GM12891 (cell line): ENCODE data around the gene G3BP1.
A peak's percentile ranks its signal among the peaks of the same experiment; 100 is the strongest.

Experiments used
- DNase-seq: peaks from one replicate; pipeline ENCODE4 v3.0.0; 2011; ENCODE audit warnings: low spot score; ENCODE audit not compliant: insufficient read length
- FAIRE-seq: peaks from 2 replicates; lab custom pipeline; 2011; peaks lifted over from hg19 to GRCh38; lab: Jason Lieb, UNC
- PAX5 ChIP-seq: IDR thresholded peaks from 2 replicates; pipeline ENCODE4 v1.6.1; 2011; ENCODE audit warnings: low read length, moderate library complexity, mild to moderate bottlenecking; ENCODE audit not compliant: insufficient read depth, severe bottlenecking
- POLR2A ChIP-seq: IDR thresholded peaks from 2 replicates; pipeline ENCODE4 v1.6.1; 2011; ENCODE audit warnings: low read depth, low read length, control low read depth
- POLR2AphosphoS5 ChIP-seq: IDR thresholded peaks from 2 replicates; pipeline ENCODE4 v1.6.1; 2011; ENCODE audit warnings: low read depth, low read length, control low read depth
- POU2F2 ChIP-seq: IDR thresholded peaks from 2 replicates; pipeline ENCODE4 v1.6.1; 2011; ENCODE audit warnings: low read depth, mild to moderate bottlenecking, control low read depth, low read length, moderate library complexity
- SPI1 ChIP-seq: IDR thresholded peaks from 2 replicates; pipeline ENCODE4 v1.6.1; 2011; ENCODE audit warnings: low read depth, low read length, control low read depth
- TAF1 ChIP-seq: IDR thresholded peaks from 2 replicates; pipeline ENCODE4 v1.6.1; 2011; ENCODE audit warnings: low read depth, low read length, control low read depth

G3BP1 gene

GRCh38 chr5:151810449-151810848 is 38.7 kb downstream of the G3BP1 start:
- no peak for TF ChIP-seq POLR2AphosphoS5
- no peak for TF ChIP-seq POU2F2
- TF ChIP-seq SPI1: no peak
- TF ChIP-seq TAF1: no peak
- TF ChIP-seq POLR2A: no peak
- TF ChIP-seq PAX5: no peak
- DNase-seq: no peak
- FAIRE-seq: no peak

DNA sequence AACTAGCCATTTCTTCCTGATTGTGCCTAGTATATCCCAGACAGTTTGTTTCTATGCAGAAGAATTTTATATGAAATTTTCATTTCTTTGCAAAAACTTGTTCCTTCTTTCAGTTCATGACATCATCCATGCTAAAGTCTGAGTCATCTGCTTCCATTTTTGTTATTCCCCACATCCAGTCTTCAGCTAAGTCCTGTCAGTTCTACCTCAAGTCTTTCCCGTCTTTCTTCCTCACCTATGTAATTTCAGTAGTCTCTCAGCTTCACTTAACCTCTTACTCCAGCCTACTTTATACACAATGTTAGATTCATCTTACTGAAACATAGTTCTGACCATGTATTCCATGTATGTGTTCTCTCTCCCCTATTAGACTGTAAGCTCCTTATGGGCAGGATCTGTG is 39.1 kb downstream of the G3BP1 start:
- no peak for FAIRE-seq
- TF ChIP-seq TAF1 (no peak), SPI1 (no peak), POLR2AphosphoS5 (no peak), POU2F2 (no peak), PAX5 (no peak), POLR2A (no peak)
- DNase-seq: no peak

- FAIRE-seq: peak; percentile 28
- no peak for DNase-seq
- TF ChIP-seq POLR2AphosphoS5 (peak; percentile 18; the same call in 1 of the 2 replicates), POLR2A (peak; percentile 13; the same call in 1 of the 2 replicates), SPI1 (no peak), PAX5 (no peak), TAF1 (no peak)
These were observed 40.0 kb downstream of the G3BP1 start for GRCh38 chr5:151811593-151812321.

DNA sequence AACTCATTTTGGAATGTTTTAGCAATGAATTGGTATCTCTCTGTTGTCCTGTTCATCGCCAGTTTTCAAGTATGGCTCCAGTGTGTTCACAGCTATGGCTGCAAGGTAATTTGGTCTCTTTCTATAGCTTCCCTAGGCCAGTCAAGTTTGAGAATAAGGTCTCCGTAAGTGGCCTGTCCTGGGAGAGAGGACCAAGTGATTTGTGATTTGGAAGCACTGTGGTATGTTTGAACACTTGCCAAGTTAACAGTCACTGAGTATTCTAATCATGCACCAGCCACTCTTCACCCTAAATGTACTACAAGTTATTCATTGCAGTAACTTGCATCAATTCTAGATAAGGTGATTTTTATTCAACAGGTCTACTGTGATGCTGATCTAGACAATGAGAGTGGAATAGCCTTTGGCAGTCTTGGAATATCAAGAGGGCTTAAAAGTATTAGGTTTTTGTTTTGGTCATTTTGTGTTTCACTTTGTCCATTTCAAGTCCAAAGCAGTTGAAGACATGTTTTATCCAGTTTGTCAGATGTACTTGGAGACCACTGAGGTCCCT is 41.1 kb downstream of the G3BP1 start:
- FAIRE-seq: no peak
- TF ChIP-seq POLR2A (no peak), PAX5 (no peak), POLR2AphosphoS5 (no peak), SPI1 (no peak), TAF1 (no peak), POU2F2 (no peak)
- DNase-seq: no peak

- no peak for DNase-seq
- FAIRE-seq: no peak
- TF ChIP-seq PAX5 (no peak), POLR2A (no peak), SPI1 (no peak), POLR2AphosphoS5 (no peak), POU2F2 (no peak), TAF1 (no peak)
These were observed 43.3 kb downstream of the G3BP1 start for GRCh38 chr5:151815051-151815450.

GRCh38 chr5:151819830-151820229 is 48.1 kb downstream of the G3BP1 start:
- DNase-seq: no peak
- TF ChIP-seq TAF1: no peak
- no peak for TF ChIP-seq POLR2A
- no peak for TF ChIP-seq SPI1
- TF ChIP-seq POU2F2: no peak
- no peak for TF ChIP-seq PAX5
- no peak for TF ChIP-seq POLR2AphosphoS5

DNA sequence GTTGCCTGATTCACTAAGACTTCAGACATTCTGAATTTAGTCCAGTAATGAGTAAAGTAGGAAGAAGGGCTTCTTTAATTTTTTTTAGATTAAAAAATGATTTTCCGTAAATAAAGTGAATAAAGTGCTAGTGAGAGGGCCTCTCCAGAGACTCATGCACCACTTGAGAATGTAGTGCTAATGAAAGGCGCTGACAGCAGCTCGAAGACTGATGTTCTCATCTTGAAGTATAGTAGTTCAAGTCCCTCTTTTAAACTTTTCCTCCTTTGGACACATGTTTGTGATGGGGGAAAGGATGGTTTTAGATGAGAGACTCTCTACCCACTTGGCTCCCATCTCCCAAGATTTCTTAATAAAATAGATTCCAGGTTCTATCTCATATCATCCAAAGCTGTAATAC is 48.5 kb downstream of the G3BP1 start:
- no peak for FAIRE-seq
- no peak for TF ChIP-seq SPI1
- no peak for TF ChIP-seq TAF1
- no peak for TF ChIP-seq POLR2AphosphoS5
- TF ChIP-seq POU2F2: no peak
- no peak for TF ChIP-seq PAX5
- no peak for TF ChIP-seq POLR2A

More at GRCh38 chr5:151819830-151820229, 48.1 kb downstream of the G3BP1 start:
- no peak for FAIRE-seq

DNA sequence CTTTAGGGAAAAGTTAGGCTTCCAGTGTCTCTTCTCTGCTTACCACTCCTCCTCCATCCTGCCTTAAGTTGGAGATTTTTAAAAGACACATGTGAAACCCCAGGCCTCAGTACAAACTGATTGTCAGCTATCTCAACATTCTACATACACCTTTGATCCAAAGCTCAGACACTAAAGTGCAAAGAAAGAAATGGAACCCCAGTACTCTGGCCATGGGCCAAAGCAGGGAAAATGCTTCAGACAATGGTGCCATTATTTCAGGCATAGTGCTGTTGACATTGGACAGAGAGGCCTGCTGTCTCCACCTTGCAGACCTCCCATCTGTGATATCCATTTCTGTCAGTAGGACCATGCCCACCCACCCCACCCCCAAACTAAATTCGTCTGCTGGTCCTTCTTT is 49.1 kb downstream of the G3BP1 start:
- TF ChIP-seq POLR2AphosphoS5: no peak
- TF ChIP-seq POLR2A: no peak
- no peak for TF ChIP-seq PAX5
- TF ChIP-seq POU2F2: no peak
- TF ChIP-seq SPI1: no peak
- no peak for TF ChIP-seq TAF1
- no peak for FAIRE-seq
- DNase-seq: no peak

More for the DNA sequence above, 48.5 kb downstream of the G3BP1 start:
- DNase-seq: no peak

DNA sequence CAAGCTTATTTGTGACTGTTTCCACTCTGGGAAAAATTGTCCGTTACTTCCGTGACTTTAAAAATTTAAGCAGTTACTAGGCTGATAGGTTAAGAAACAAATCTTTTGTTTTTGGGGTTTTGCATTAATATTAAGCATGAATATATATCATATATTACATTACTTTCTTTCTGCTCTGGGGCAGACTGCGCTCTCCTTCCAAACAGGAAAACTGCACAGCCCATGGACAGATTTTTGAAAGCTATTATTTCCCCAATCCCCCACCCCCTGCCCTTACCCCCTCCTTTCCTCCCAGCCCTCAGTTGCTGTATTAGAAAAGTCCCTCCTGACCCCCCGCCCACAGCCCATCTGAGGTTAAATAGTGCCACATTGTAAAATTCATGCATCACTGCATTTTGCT is 50.4 kb downstream of the G3BP1 start:
- no peak for FAIRE-seq

More for the DNA sequence above, 50.4 kb downstream of the G3BP1 start:
- TF ChIP-seq TAF1 (no peak), PAX5 (no peak), POLR2AphosphoS5 (no peak), SPI1 (no peak), POLR2A (no peak), POU2F2 (no peak)
- DNase-seq: no peak
